Midbrain (tissue), 1 donor: ENCODE results near the gene PIK3AP1.

Source experiments
- DNase-seq: peaks from one replicate; lab custom pipeline; 2025; lab: John Stamatoyannopoulos, UW

PIK3AP1 gene

GRCh38 chr10:96609510-96609909 is 110.8 kb downstream of the PIK3AP1 start:
- no peak for DNase-seq

GRCh38 chr10:96608805-96609204 is 111.5 kb downstream of the PIK3AP1 start:
- no peak for DNase-seq

- DNase-seq = no peak
These were observed 112.1 kb downstream of the PIK3AP1 start for GRCh38 chr10:96608262-96608661.

GRCh38 chr10:96606946-96607345 is 113.4 kb downstream of the PIK3AP1 start:
- DNase-seq = no peak

GRCh38 chr10:96606216-96606615 is 114.1 kb downstream of the PIK3AP1 start:
- DNase-seq = no peak

GRCh38 chr10:96600337-96600736 is 120.0 kb downstream of the PIK3AP1 start:
- DNase-seq = no peak

- no peak for DNase-seq
These were observed 121.5 kb downstream of the PIK3AP1 start for GRCh38 chr10:96598846-96599245.

- no peak for DNase-seq
These were observed 123.6 kb downstream of the PIK3AP1 start for GRCh38 chr10:96596422-96597407.

GRCh38 chr10:96595741-96596140 is 124.6 kb downstream of the PIK3AP1 start:
- no peak for DNase-seq

- DNase-seq = no peak
These were observed 128.4 kb downstream of the PIK3AP1 start for GRCh38 chr10:96591946-96592345.

GRCh38 chr10:96588616-96589419 is 131.5 kb downstream of the PIK3AP1 start:
- no peak for DNase-seq

GRCh38 chr10:96588060-96588554 is 132.2 kb downstream of the PIK3AP1 start:
- DNase-seq = no peak

- peak; percentile 63 for DNase-seq
These were observed 132.9 kb downstream of the PIK3AP1 start for GRCh38 chr10:96587264-96588059.

GRCh38 chr10:96586419-96587263 is 133.7 kb downstream of the PIK3AP1 start, which contains the start of gene TM9SF3:
TSS of gene TM9SF3 (minus strand) at chr10:96587012. CDS start at chr10:96586835, 177 bp downstream.
- DNase-seq = peak; percentile 85

GRCh38 chr10:96585736-96586418 is 134.4 kb downstream of the PIK3AP1 start:
- DNase-seq = no peak

- DNase-seq = no peak
These were observed 135.8 kb downstream of the PIK3AP1 start for GRCh38 chr10:96584474-96584873.

- DNase-seq = no peak
These were observed 136.3 kb downstream of the PIK3AP1 start for GRCh38 chr10:96584035-96584434.

GRCh38 chr10:96579133-96579532 is 141.2 kb downstream of the PIK3AP1 start:
- DNase-seq = no peak

- no peak for DNase-seq
These were observed 141.7 kb downstream of the PIK3AP1 start for GRCh38 chr10:96578633-96579032.

- DNase-seq = no peak
These were observed 142.3 kb downstream of the PIK3AP1 start for GRCh38 chr10:96578022-96578421.
